ENCODE data around the gene ACVR1B. TPM values are rescaled to one million over a fixed set of nuclear protein-coding genes. Genes with fewer than 3 reads are reported as not detected.

Gene ACVR1B
- total RNA-seq = 8.0 and 11.1 TPM in 2 replicates

DNA sequence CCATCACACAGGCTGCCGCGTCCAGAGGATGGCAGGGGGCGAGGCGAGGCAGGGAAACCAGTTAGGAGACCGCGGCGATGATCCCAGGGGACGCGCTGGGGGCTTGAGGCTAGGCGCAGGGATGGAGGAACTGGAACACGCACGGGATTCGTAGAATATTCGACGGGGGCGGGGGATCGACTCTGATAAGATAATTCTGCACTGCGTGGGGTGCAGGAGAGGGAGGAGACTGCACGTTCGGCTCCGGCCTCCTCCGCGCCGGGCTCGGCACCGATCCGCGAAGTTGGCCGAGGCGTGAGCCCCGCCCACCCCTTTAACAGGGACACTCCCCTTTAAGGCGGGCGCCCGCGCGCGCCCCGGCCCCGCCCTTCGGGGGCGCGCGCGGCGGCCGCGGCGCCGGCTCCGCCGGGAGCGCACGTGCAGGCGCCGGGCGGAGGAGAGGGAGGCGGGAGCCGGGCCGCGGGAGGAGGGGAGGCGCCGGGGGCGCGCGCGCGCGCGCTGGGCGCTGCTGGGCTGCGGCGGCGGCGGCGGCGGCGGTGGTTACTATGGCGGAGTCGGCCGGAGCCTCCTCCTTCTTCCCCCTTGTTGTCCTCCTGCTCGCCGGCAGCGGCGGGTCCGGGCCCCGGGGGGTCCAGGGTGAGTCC lies at the start of gene ACVR1B:
ACVR1B (plus strand) TSS at position 501 of the 644 bp plus-strand sequence; CDS start at position 546, 45 bp downstream.

DNA sequence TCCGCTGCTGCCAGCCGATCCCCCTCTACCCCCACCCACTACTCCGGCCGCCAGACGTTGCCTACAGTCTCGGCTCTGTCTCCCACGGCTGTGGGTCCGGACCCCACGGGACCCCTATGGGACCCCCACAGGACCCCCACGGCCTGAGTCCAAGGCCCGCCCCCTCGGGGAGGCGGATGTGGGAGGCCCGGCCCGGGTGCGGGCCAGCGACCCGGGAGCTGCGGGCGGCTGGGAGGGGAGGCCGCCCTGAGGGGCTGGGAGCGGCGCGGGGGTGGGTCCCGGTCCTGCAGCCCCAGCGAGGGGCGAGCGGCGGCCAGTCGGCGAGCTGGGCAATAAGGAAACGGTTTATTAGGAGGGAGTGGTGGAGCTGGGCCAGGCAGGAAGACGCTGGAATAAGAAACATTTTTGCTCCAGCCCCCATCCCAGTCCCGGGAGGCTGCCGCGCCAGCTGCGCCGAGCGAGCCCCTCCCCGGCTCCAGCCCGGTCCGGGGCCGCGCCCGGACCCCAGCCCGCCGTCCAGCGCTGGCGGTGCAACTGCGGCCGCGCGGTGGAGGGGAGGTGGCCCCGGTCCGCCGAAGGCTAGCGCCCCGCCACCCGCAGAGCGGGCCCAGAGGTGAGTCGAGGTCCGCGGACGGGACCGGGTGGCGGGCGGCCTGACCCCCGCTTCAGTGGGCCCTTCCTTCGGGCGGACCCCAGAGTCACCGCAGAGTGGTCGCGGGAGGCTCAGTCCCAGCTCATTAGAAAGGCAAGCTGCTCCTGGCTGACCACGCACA lies 44.2 kb upstream of the ACVR1B start, which contains the start of gene ACVRL1:
ACVRL1 (plus strand) TSS at position 422 of the 773 bp plus-strand sequence. CDS start 4,971 bp downstream, outside the sequence.

DNA sequence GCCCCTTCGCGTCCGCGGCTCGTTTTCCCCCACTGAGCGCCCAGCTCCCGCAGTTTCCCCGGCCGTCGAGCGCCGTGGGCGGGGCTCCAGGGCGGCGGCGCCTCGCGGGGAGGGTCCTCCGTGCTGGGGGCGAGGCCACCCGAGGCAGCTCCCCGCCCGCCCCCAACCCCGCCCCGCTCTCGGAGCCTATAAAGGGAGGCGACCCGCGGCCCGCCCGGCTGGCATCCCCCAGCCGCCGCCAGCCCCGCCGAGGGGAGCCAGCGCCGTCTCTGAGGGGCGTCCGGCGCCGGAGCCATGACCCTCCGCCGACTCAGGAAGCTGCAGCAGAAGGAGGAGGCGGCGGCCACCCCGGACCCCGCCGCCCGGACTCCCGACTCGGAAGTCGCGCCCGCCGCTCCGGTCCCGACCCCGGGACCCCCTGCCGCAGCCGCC lies 55.2 kb downstream of the ACVR1B start, which contains the start of gene TAMALIN:
TAMALIN (plus strand) TSS at position 221 of the 432 bp plus-strand sequence; CDS start at position 295, 74 bp downstream.

Other genes with a start within 250 kb of the ACVR1B start
- under 0.01 and 0.09 TPM in 2 replicates for gene FIGNL2, start 103.0 kb upstream of the ACVR1B start, total RNA-seq
- not detected in 2 replicates for gene ANKRD33, start 63.6 kb upstream of the ACVR1B start, total RNA-seq
- gene ACVRL1, start 44.2 kb upstream of the ACVR1B start, total RNA-seq = 3.9 and 4.4 TPM in 2 replicates
- 0.28 and 1.5 TPM in 2 replicates for gene TAMALIN, start 55.2 kb downstream of the ACVR1B start, total RNA-seq
- 0.89 and 1.5 TPM in 2 replicates for gene NR4A1, start 99.7 kb downstream of the ACVR1B start, total RNA-seq
- gene ATG101, start 118.3 kb downstream of the ACVR1B start, total RNA-seq = 69.7 and 90.9 TPM in 2 replicates
- 0.23 TPM in 1 of 2 replicates, not detected in the other for gene SMIM41, start 128.0 kb downstream of the ACVR1B start, total RNA-seq
- gene KRT80, start 240.3 kb downstream of the ACVR1B start, total RNA-seq = 0.30 and 0.83 TPM in 2 replicates

Data from smooth muscle cell of the umbilical artery (primary cell).